Measurements from ENCODE around the gene ARHGEF28. TPM values are rescaled to one million over a fixed set of nuclear protein-coding genes. Genes with fewer than 3 reads are reported as not detected.

The ARHGEF28 gene
- polyA plus RNA-seq, 3 donors = not detected

DNA sequence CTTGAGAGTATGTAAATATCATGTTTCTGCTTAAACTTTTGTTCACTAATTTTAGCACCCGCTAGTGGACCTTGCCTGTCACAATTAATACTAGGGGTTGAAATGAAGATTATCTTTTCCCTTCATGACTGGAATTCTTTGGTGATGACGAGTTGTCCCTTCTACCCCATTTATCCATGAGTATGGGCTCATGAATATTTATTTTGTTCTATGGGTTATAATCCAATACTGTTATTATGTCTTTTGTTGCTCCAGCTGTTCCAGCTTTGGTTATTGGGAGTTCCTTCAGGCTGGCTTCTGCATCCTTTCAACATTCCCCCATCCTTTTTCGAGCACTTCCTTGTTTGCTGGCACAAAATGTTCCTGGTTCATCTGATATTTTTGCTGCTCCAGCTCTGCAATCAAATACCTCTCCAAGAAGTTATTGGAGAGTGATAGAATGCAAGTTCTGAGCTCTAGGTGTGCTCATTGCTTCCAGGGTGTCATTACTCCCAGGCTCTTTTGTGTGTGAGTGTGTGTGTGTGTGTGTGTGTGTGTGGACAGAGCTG lies 19.7 kb upstream of the ARHGEF28 start:
- Mint-ChIP-seq H3K4me3 (no peak overlapping the region), H3K4me1 (peaks cover 13% of the 10 kb centered on the region), H3K36me3 (no peaks in the 10 kb centered on the region), H3K27ac (peak overlapping the region in 1 of 7 donors; percentile 2), H3K9me3 (peaks cover 8 to 15% (median 11%) of the 10 kb centered on the region in 7 donors), H3K27me3 (ENCODE audit: low read depth in 3 of 3) (peaks cover 4 to 12% (median 6%) of the 10 kb centered on the region in 3 donors)
- Histone ChIP-seq H3K79me2 (ENCODE audit: insufficient read depth, low read length) (no peaks in the 10 kb centered on the region), H3K4me3 (replicated peaks in 1 of 3; ENCODE audit: low read depth in 2 of 3, low read length in 3 of 3) (no peak overlapping the region), H3K4me1 (ENCODE audit: control insufficient read depth in 1 of 2, insufficient read depth in 2 of 2, low read length in 2 of 2) (peaks cover 0 to 10% of the 10 kb centered on the region in 2 donors), H3K27ac (ENCODE audit: low read depth in 1 of 2, low read length in 2 of 2) (no peak overlapping the region), H4K20me1 (ENCODE audit: insufficient read depth, low read length) (no peaks in the 10 kb centered on the region), H3K9ac (ENCODE audit: insufficient read depth, low read length, poor library complexity, severe bottlenecking) (no peak overlapping the region), H2AFZ (ENCODE audit: insufficient read depth, low read depth, low read length, poor library complexity, severe bottlenecking) (no peak overlapping the region), H3K9me3 (replicated peaks in 1 of 2; ENCODE audit: control insufficient read depth in 1 of 2, insufficient read depth in 1 of 2, low read length in 2 of 2) (peaks cover 1 to 8% of the 10 kb centered on the region in 2 donors), H3K27me3 (ENCODE audit: control insufficient read depth in 2 of 2, insufficient read depth in 2 of 2, low read length in 2 of 2) (no peaks in the 10 kb centered on the region), H3K36me3 (replicated peaks in 1 of 2; ENCODE audit: control insufficient read depth in 1 of 2, insufficient read depth in 2 of 2, low read length in 2 of 2) (no peaks in the 10 kb centered on the region), H3K4me2 (replicated peaks; ENCODE audit: extremely low read depth, low read length, poor library complexity, severe bottlenecking) (no peak overlapping the region)
- TF ChIP-seq, protein P1, sequence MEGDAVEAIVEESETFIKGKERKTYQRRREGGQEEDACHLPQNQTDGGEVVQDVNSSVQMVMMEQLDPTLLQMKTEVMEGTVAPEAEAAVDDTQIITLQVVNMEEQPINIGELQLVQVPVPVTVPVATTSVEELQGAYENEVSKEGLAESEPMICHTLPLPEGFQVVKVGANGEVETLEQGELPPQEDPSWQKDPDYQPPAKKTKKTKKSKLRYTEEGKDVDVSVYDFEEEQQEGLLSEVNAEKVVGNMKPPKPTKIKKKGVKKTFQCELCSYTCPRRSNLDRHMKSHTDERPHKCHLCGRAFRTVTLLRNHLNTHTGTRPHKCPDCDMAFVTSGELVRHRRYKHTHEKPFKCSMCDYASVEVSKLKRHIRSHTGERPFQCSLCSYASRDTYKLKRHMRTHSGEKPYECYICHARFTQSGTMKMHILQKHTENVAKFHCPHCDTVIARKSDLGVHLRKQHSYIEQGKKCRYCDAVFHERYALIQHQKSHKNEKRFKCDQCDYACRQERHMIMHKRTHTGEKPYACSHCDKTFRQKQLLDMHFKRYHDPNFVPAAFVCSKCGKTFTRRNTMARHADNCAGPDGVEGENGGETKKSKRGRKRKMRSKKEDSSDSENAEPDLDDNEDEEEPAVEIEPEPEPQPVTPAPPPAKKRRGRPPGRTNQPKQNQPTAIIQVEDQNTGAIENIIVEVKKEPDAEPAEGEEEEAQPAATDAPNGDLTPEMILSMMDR (IDR thresholded peaks at IDR 0.05) = no peak
- no peak for DNase-seq
- intact Hi-C loops (cut with micrococcal nuclease) = no loop called here
- WGBS (ENCODE audit: insufficient coverage) = no CpG with 5 or more reads among the region's 3 CpGs

DNA sequence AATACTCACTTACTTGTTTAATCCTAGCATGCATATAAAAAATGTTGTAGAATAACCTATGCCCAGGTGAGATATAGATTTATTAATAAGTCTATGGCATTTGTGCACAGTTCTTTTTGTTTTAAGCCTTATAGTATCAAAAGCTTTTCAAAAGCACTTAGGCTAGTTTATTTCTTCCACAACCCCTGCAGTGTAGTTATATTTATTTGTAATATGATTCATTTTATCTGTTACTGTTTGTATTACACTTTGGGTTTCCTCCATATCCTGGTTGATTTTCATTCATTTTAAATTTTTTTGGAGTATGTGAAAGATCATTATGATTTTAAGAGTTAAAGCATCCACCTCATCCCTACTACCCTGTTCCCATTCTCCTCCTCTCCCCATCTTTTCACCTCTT lies 18.8 kb upstream of the ARHGEF28 start:
- Histone ChIP-seq H3K36me3 (replicated peaks in 1 of 2; ENCODE audit: control insufficient read depth in 1 of 2, insufficient read depth in 2 of 2, low read length in 2 of 2) (no peaks in the 10 kb centered on the region), H3K4me3 (replicated peaks in 1 of 3; ENCODE audit: low read depth in 2 of 3, low read length in 3 of 3) (no peak overlapping the region), H3K9me3 (replicated peaks in 1 of 2; ENCODE audit: control insufficient read depth in 1 of 2, insufficient read depth in 1 of 2, low read length in 2 of 2) (peaks cover 0 to 4% of the 10 kb centered on the region in 2 donors), H4K20me1 (ENCODE audit: insufficient read depth, low read length) (no peaks in the 10 kb centered on the region), H2AFZ (ENCODE audit: insufficient read depth, low read depth, low read length, poor library complexity, severe bottlenecking) (no peak overlapping the region), H3K4me2 (replicated peaks; ENCODE audit: extremely low read depth, low read length, poor library complexity, severe bottlenecking) (no peak overlapping the region), H3K4me1 (ENCODE audit: control insufficient read depth in 1 of 2, insufficient read depth in 2 of 2, low read length in 2 of 2) (peaks cover 0 to 10% of the 10 kb centered on the region in 2 donors), H3K27me3 (ENCODE audit: control insufficient read depth in 2 of 2, insufficient read depth in 2 of 2, low read length in 2 of 2) (no peaks in the 10 kb centered on the region), H3K79me2 (ENCODE audit: insufficient read depth, low read length) (no peaks in the 10 kb centered on the region), H3K9ac (ENCODE audit: insufficient read depth, low read length, poor library complexity, severe bottlenecking) (no peak overlapping the region), H3K27ac (ENCODE audit: low read depth in 1 of 2, low read length in 2 of 2) (no peak overlapping the region)
- Mint-ChIP-seq H3K4me1 (peaks cover 13% of the 10 kb centered on the region), H3K36me3 (no peaks in the 10 kb centered on the region), H3K27me3 (ENCODE audit: low read depth in 3 of 3) (peaks cover 6 to 14% (median 6%) of the 10 kb centered on the region in 3 donors), H3K27ac (no peak overlapping the region), H3K9me3 (peaks cover 0 to 12% (median 7%) of the 10 kb centered on the region in 7 donors), H3K4me3 (no peak overlapping the region)
- TF ChIP-seq, protein P1 (IDR thresholded peaks at IDR 0.05) = no peak
- DNase-seq = no peak
- intact Hi-C loops (cut with micrococcal nuclease) = no loop called here

Data from CD14-positive monocyte (primary cell).